Muscle of arm (tissue), 14 donors: ENCODE data around the gene SPDYE1. TPM values are rescaled to one million over a fixed set of nuclear protein-coding genes. Genes with fewer than 3 reads are reported as not detected.
"Not testable (repeated sequence)": the region's sequence is repeated elsewhere in the genome, so short reads cannot be mapped to it uniquely, and the experiment has no call there.

Experiments
- DNase-seq: peaks from one replicate; pipeline ENCODE4 v3.0.0-alpha.2; 2013
- long read RNA-seq, 11 donors: transcript quantifications; one replicate each; lab custom pipeline, GENCODE V29; 2026
- polyA plus RNA-seq, 12 donors: library from polyadenylated mRNA; unstranded; fragments of 120-200 nt; gene quantifications; one replicate each; pipeline ENCODE4 v1.2.1, GENCODE V29; 2013; ENCODE audit not compliant: insufficient read length in 12 of 12

SPDYE1 gene
- 1 to 10 TPM in 5 of 12 donors, under 1 TPM in 5, not detected in 2; 0.15 to 4.1 (median 1.1) TPM for polyA plus RNA-seq
- long read RNA-seq, donor 1, result 0 reads
- long read RNA-seq, donor 2, result 0 reads
- long read RNA-seq, donor 3, result 0 reads
- long read RNA-seq, donor 4, result 0 reads
- long read RNA-seq, donor 5, result 0 reads
- long read RNA-seq, donor 6, result 0 reads
- long read RNA-seq, donor 7, result 0 reads
- long read RNA-seq, donor 8, result 0 reads
- long read RNA-seq, donor 9, result 0 reads
- long read RNA-seq, donor 10, result 0 reads
- long read RNA-seq, donor 11, partial matches to known transcripts, result 6 of 6 reads
- long read RNA-seq, donor 11, other reads (novel, unspliced or antisense), result 0 of 6 reads

- not testable (repeated sequence) for DNase-seq
These were observed at the start of gene SPDYE1 for GRCh38 chr7:43997532-43997931. TSS of gene SPDYE1 (plus strand) at chr7:43997897. CDS start at chr7:43999950, 2,053 bp downstream.

GRCh38 chr7:43952028-43952427, 45.7 kb upstream of the SPDYE1 start:
- no peak for DNase-seq

GRCh38 chr7:43953071-43953470, 44.6 kb upstream of the SPDYE1 start:
- DNase-seq, result no peak

- peak; percentile 11 for DNase-seq
These were observed 43.0 kb upstream of the SPDYE1 start for GRCh38 chr7:43954524-43955228.

- no peak for DNase-seq
These were observed 41.7 kb upstream of the SPDYE1 start for GRCh38 chr7:43956027-43956426.

- DNase-seq, result no peak
These were observed 36.8 kb upstream of the SPDYE1 start for GRCh38 chr7:43960933-43961332.

- not testable (repeated sequence) for DNase-seq
These were observed 31.3 kb upstream of the SPDYE1 start for GRCh38 chr7:43966392-43966791.

GRCh38 chr7:43968172-43969040, 29.3 kb upstream of the SPDYE1 start:
- DNase-seq, result not testable (repeated sequence)

GRCh38 chr7:43969586-43969985, 28.1 kb upstream of the SPDYE1 start:
- DNase-seq, result not testable (repeated sequence)

- not testable (repeated sequence) for DNase-seq
These were observed 27.0 kb upstream of the SPDYE1 start for GRCh38 chr7:43970698-43971097.

GRCh38 chr7:43974033-43974573, 23.6 kb upstream of the SPDYE1 start:
- DNase-seq, result not testable (repeated sequence)

GRCh38 chr7:43974725-43975482, 22.8 kb upstream of the SPDYE1 start:
- DNase-seq, result not testable (repeated sequence)

- no peak for DNase-seq
These were observed 20.2 kb upstream of the SPDYE1 start for GRCh38 chr7:43977525-43977924.

- not testable (repeated sequence) for DNase-seq
These were observed 19.6 kb upstream of the SPDYE1 start for GRCh38 chr7:43978102-43978501.

GRCh38 chr7:43982848-43983247, 14.8 kb upstream of the SPDYE1 start:
- DNase-seq, result not testable (repeated sequence)

GRCh38 chr7:43983736-43984135, 14.0 kb upstream of the SPDYE1 start:
- not testable (repeated sequence) for DNase-seq

GRCh38 chr7:43985904-43986864, 11.5 kb upstream of the SPDYE1 start:
- not testable (repeated sequence) for DNase-seq

- not testable (repeated sequence) for DNase-seq
These were observed 10.2 kb upstream of the SPDYE1 start for GRCh38 chr7:43987476-43987875.

- DNase-seq, result not testable (repeated sequence)
These were observed 7.6 kb upstream of the SPDYE1 start for GRCh38 chr7:43990011-43990585.
